Neural cell (in vitro differentiated cells): Measurements from ENCODE around the gene WIPI1.

Experiments
- EP300 ChIP-seq: fragments of 450-650 bp; conservative IDR thresholded peaks from 2 replicates; pipeline ENCODE4 v1.6.1; 2014; ENCODE audit warnings: antibody characterized with exemption, mild to moderate bottlenecking, moderate library complexity; ENCODE audit not compliant: poor library complexity, severe bottlenecking
- EZH2 ChIP-seq: fragments of 200-600, 300-800 bp; shearing (Covaris generic), sonication (generic); IDR thresholded peaks from 2 replicates; pipeline ENCODE4 v1.6.1; 2014; ENCODE audit warnings: antibody characterized with exemption, low read length, borderline replicate concordance, mild to moderate bottlenecking; ENCODE audit not compliant: insufficient read depth, poor library complexity, severe bottlenecking
- TF ChIP-seq, protein P1 (sequence below): fragments of 450-650 bp; IDR thresholded peaks from 2 replicates; pipeline ENCODE4 v1.5.1; 2014; ENCODE audit warnings: antibody characterized with exemption, mild to moderate bottlenecking, moderate library complexity; ENCODE audit not compliant: poor library complexity, severe bottlenecking

DNA sequence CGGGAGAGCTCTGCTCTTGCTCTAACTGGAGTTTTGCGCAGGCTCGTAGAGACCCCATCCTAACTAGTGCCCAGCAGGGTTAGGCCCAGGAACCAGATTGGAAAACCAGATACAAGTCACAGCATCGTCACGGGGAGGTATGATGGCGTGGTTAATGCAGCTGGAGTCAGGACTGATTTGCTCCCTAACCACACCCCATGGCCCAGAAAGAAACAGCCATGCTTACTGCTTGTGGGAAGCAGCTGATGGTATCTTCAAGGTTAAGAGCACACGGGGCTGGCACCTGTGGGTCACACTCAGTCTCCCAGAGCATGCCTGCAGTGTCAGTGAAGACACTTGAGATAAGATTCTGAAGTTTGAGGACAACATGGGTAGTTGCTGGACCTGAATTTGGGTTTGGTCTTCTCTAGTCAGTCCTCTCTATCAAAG, 60.2 kb downstream of the WIPI1 start:
- TF ChIP-seq, protein P1, sequence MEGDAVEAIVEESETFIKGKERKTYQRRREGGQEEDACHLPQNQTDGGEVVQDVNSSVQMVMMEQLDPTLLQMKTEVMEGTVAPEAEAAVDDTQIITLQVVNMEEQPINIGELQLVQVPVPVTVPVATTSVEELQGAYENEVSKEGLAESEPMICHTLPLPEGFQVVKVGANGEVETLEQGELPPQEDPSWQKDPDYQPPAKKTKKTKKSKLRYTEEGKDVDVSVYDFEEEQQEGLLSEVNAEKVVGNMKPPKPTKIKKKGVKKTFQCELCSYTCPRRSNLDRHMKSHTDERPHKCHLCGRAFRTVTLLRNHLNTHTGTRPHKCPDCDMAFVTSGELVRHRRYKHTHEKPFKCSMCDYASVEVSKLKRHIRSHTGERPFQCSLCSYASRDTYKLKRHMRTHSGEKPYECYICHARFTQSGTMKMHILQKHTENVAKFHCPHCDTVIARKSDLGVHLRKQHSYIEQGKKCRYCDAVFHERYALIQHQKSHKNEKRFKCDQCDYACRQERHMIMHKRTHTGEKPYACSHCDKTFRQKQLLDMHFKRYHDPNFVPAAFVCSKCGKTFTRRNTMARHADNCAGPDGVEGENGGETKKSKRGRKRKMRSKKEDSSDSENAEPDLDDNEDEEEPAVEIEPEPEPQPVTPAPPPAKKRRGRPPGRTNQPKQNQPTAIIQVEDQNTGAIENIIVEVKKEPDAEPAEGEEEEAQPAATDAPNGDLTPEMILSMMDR = no peak
- TF ChIP-seq EP300 = no peak
- no peak for TF ChIP-seq EZH2
